ENCODE measurements around the gene DCST2. TPM values are rescaled to one million over a fixed set of nuclear protein-coding genes. Genes with fewer than 3 reads are reported as not detected.
A peak's percentile ranks its signal among the peaks of the same experiment; 100 is the strongest.

DCST2 gene
- total RNA-seq, 4 donors from 2014 or later: 0.35 to 0.54 TPM; not detected in 2

GRCh38 chr1:155062151-155062686, 28.6 kb upstream of the DCST2 start:
- Histone ChIP-seq H3K27ac (peak overlapping the region in 1 of 4 donors; percentile 85), H3K4me1 (peaks cover 0 to 47% (median 23%) of the 10 kb centered on the region in 3 donors), H3K36me3 (peaks cover 0 to 51% of the 10 kb centered on the region in 2 donors), H3K27me3 (no peaks in the 10 kb centered on the region), H3K4me3 (peak overlapping the region in 1 of 2 donors; percentile 85), H3K9me3 (no peaks in the 10 kb centered on the region)
- WGBS, 2 donors (ENCODE audit: low coverage in 1 of 2): no CpG with 5 or more reads among the region's 29 CpGs
- ATAC-seq: no peak
- TF ChIP-seq CTCF (IDR thresholded peaks at IDR 0.05): no peak
- TF ChIP-seq POLR2AphosphoS5 (IDR thresholded peaks at IDR 0.05): no peak
- no peak for TF ChIP-seq EP300 (IDR thresholded peaks at IDR 0.05)
- no peak for TF ChIP-seq POLR2A (IDR thresholded peaks at IDR 0.05)

GRCh38 chr1:155061381-155062150, 28.0 kb upstream of the DCST2 start:
- WGBS, 2 donors (ENCODE audit: low coverage in 1 of 2): 58% methylated on average over 4 of the region's 21 CpGs; no CpG with 5 or more reads in 1 of the 2 donors
- no peak overlapping the region for H3K4me3 ChIP-seq
- no peak overlapping the region for H3K27ac ChIP-seq
- no peak for TF ChIP-seq EP300 (IDR thresholded peaks at IDR 0.05)
- TF ChIP-seq CTCF (IDR thresholded peaks at IDR 0.05): peak in 2 of 4 experiments; percentile 97
- peaks cover 0 to 47% (median 23%) of the 10 kb centered on the region in 3 donors for H3K4me1 ChIP-seq
- H3K9me3 ChIP-seq: no peaks in the 10 kb centered on the region
- peaks cover 0 to 56% of the 10 kb centered on the region in 2 donors for H3K36me3 ChIP-seq
- peak; percentile 46 for ATAC-seq
- no peaks in the 10 kb centered on the region for H3K27me3 ChIP-seq

- Histone ChIP-seq H3K9me3 (no peaks in the 10 kb centered on the region), H3K27me3 (no peaks in the 10 kb centered on the region), H3K4me1 (peaks cover 0 to 47% (median 23%) of the 10 kb centered on the region in 3 donors), H3K4me3 (no peak overlapping the region), H3K27ac (no peak overlapping the region), H3K36me3 (peaks cover 0 to 64% of the 10 kb centered on the region in 2 donors)
- no CpG with 5 or more reads among the region's 8 CpGs for whole genome bisulfite sequencing, 2 donors (ENCODE audit: low coverage in 1 of 2)
- TF ChIP-seq POLR2A (IDR thresholded peaks at IDR 0.05): no peak
- TF ChIP-seq CTCF (IDR thresholded peaks at IDR 0.05): no peak
- TF ChIP-seq EP300 (IDR thresholded peaks at IDR 0.05): no peak
- TF ChIP-seq POLR2AphosphoS5 (IDR thresholded peaks at IDR 0.05): no peak
- no peak for ATAC-seq
Observed at GRCh38 chr1:155060736-155061135, 27.2 kb upstream of the DCST2 start.

- no peak overlapping the region for H3K4me3 ChIP-seq
- no peak overlapping the region for H3K27ac ChIP-seq
- no peak for ATAC-seq
- no peaks in the 10 kb centered on the region for H3K9me3 ChIP-seq
- no peaks in the 10 kb centered on the region for H3K27me3 ChIP-seq
- no CpG with 5 or more reads among the region's 13 CpGs for WGBS, 2 donors (ENCODE audit: low coverage in 1 of 2)
- H3K36me3 ChIP-seq: peaks cover 0 to 87% of the 10 kb centered on the region in 2 donors
- TF ChIP-seq CTCF (IDR thresholded peaks at IDR 0.05) (peak in 1 of 4 experiments; percentile 6), EP300 (IDR thresholded peaks at IDR 0.05) (no peak)
- H3K4me1 ChIP-seq: peaks cover 0 to 40% (median 23%) of the 10 kb centered on the region in 3 donors
Observed at GRCh38 chr1:155057788-155058211, 24.2 kb upstream of the DCST2 start.

GRCh38 chr1:155057104-155057503, 23.5 kb upstream of the DCST2 start:
- Histone ChIP-seq H3K36me3 (peaks cover 0 to 87% of the 10 kb centered on the region in 2 donors), H3K27ac (no peak overlapping the region), H3K4me3 (no peak overlapping the region), H3K4me1 (peaks cover 0 to 40% (median 22%) of the 10 kb centered on the region in 3 donors), H3K9me3 (no peaks in the 10 kb centered on the region), H3K27me3 (no peaks in the 10 kb centered on the region)
- TF ChIP-seq CTCF (IDR thresholded peaks at IDR 0.05): no peak
- TF ChIP-seq POLR2AphosphoS5 (IDR thresholded peaks at IDR 0.05): no peak
- TF ChIP-seq POLR2A (IDR thresholded peaks at IDR 0.05): no peak
- no peak for TF ChIP-seq EP300 (IDR thresholded peaks at IDR 0.05)
- no peak for ATAC-seq
- 94% methylated on average over 5 of the region's 8 CpGs; no CpG with 5 or more reads in 1 of the 2 donors for WGBS, 2 donors (ENCODE audit: low coverage in 1 of 2)
